Measurements from ENCODE around the gene POLR1D.
A peak's percentile ranks its signal among the peaks of the same experiment; 100 is the strongest.

POLR1D gene

GRCh38 chr13:27638521-27638920, 16.8 kb downstream of the POLR1D start:
- no peak overlapping the region for H3K4me3 ChIP-seq (ENCODE audit: low read depth, low read length)
- no peak for TF ChIP-seq CTCF (IDR thresholded peaks at IDR 0.05; ENCODE audit: insufficient read depth, low read length, missing control alignments)
- POLR2A ChIA-PET: interaction anchor here (1.2 kb wide), 1 partner anchor 18 kb away, joined by 4 read pairs; the partner anchor contains the start of gene LNX2
- no peak for DNase-seq (ENCODE audit: low read depth, low spot score)
- CTCF ChIA-PET: no interaction called here

- ChIA-PET CTCF (no interaction called here), POLR2A (interaction anchor here (1.2 kb wide), 1 partner anchor 19 kb away, joined by 4 read pairs; the partner anchor contains the start of gene LNX2)
- no peak for DNase-seq (ENCODE audit: low read depth, low spot score)
- no peak for TF ChIP-seq CTCF (IDR thresholded peaks at IDR 0.05; ENCODE audit: insufficient read depth, low read length, missing control alignments)
- no peak overlapping the region for H3K4me3 ChIP-seq (ENCODE audit: low read depth, low read length)
Measured at GRCh38 chr13:27639186-27639585, 17.5 kb downstream of the POLR1D start.

GRCh38 chr13:27641711-27642502, 20.2 kb downstream of the POLR1D start:
- DNase-seq (ENCODE audit: low read depth, low spot score): no peak
- no peak for TF ChIP-seq CTCF (IDR thresholded peaks at IDR 0.05; ENCODE audit: insufficient read depth, low read length, missing control alignments)
- no peak overlapping the region for H3K4me3 ChIP-seq (ENCODE audit: low read depth, low read length)
- ChIA-PET CTCF (interaction anchor here (1.0 to 1.4 kb wide), 3 partner anchors 12 to 185 kb away, joined by 3 to 4 read pairs (median 4); no protein-coding TSS in a partner anchor), POLR2A (no interaction called here)

- POLR2A ChIA-PET: no interaction called here
- H3K4me3 ChIP-seq (ENCODE audit: low read depth, low read length): no peak overlapping the region
- no peak for DNase-seq (ENCODE audit: low read depth, low spot score)
- CTCF ChIA-PET: interaction anchor here (0.9 to 4.5 kb wide), 3 partner anchors 9 to 270 kb away, joined by 3 to 14 read pairs (median 4); no protein-coding TSS in a partner anchor
- TF ChIP-seq CTCF (IDR thresholded peaks at IDR 0.05; ENCODE audit: insufficient read depth, low read length, missing control alignments): no peak
Measured at GRCh38 chr13:27643334-27644132, 21.8 kb downstream of the POLR1D start.

GRCh38 chr13:27644302-27644701, 22.6 kb downstream of the POLR1D start:
- no peak overlapping the region for H3K4me3 ChIP-seq (ENCODE audit: low read depth, low read length)
- DNase-seq (ENCODE audit: low read depth, low spot score): peak; percentile 53
- POLR2A ChIA-PET: no interaction called here
- no peak for TF ChIP-seq CTCF (IDR thresholded peaks at IDR 0.05; ENCODE audit: insufficient read depth, low read length, missing control alignments)
- CTCF ChIA-PET: interaction anchor here (4.5 kb wide), 1 partner anchor 183 kb away, joined by 14 read pairs; no protein-coding TSS in a partner anchor

GRCh38 chr13:27650312-27650711, 28.6 kb downstream of the POLR1D start:
- DNase-seq (ENCODE audit: low read depth, low spot score): no peak
- POLR2A ChIA-PET: no interaction called here
- no peak for TF ChIP-seq CTCF (IDR thresholded peaks at IDR 0.05; ENCODE audit: insufficient read depth, low read length, missing control alignments)
- H3K4me3 ChIP-seq (ENCODE audit: low read depth, low read length): no peak overlapping the region
- CTCF ChIA-PET: interaction anchor here (0.8 kb wide), 1 partner anchor 176 kb away, joined by 3 read pairs; no protein-coding TSS in a partner anchor
